Daoy (cell line): ENCODE data around the gene HDGF. TPM values are rescaled to one million over a fixed set of nuclear protein-coding genes. Genes with fewer than 3 reads are reported as not detected.
A peak's percentile ranks its signal among the peaks of the same experiment; 100 is the strongest.

Experiments
- DNase-seq: peaks from one replicate; pipeline ENCODE4 v3.0.0-alpha.2; 2015; ENCODE audit warnings: low read depth
- total RNA-seq: library from RNA; depleted of rRNA; stranded (reverse); fragments of >200 nt; shearing (Covaris generic); gene quantifications from 2 replicates; pipeline ENCODE4 v1.2.3, GENCODE V29; 2014

The HDGF gene
- total RNA-seq, 1 experiment from 2014 or later = 537 TPM

DNA sequence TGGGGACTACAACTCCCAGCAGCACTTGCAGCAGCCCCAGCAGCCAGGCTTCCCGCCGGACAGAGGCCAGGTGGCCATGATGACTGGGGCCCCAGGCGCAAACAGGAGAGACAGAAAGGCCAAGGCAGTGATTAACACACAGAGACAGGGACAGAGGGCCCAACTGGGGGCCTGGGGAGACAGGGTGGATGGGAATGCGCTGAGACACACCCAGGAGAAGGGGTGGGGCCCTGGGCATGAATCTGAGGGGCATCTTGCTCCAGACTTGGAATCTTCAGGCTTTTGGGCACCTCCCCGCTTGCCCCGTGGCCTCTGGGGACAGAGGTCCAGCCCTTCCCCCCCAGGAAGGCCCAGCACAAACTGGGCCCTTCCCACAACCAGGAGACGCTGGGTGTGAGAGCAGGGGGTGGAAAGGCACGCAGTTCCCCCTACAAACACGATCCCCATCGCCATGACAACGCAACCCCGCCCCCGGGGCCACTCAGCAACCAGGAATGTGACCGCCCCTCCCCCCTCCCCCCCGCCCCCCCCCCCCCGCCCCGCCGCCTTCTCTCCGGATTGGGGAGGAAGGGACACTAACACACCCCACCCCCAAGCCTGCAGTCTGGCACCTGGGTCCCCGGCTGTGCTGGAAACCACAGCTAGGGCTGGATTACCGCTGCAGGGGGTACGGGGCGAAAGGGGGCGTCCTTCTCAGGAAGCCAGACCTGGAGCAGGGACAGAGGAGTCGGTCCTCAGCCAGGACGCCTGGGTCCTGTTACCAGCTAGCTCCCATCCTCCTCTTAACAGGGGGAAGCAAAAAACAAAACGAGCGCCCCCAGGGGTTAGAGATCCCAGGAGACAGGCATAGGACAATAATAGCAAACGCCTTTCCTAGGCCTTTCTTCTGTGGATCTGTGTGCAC is 4.5 kb downstream of the HDGF start:
- peak; percentile 94 for DNase-seq

DNA sequence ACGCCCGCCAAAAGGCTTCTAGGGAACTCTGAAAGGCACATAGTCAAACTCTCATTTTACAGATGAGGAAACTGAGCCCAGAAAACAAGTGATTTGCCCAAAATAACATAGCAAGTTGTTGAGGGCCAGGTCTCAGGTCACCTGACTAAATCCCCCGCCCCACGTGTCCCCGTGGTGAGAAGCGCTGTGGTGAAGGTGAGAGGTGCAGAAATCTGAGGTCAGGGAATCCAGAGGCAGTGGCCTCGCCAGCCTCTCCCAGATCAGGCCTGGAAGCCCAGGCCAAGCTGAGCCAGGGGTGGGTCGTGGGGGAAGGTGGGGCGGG is 5.1 kb downstream of the HDGF start:
- DNase-seq = no peak

DNA sequence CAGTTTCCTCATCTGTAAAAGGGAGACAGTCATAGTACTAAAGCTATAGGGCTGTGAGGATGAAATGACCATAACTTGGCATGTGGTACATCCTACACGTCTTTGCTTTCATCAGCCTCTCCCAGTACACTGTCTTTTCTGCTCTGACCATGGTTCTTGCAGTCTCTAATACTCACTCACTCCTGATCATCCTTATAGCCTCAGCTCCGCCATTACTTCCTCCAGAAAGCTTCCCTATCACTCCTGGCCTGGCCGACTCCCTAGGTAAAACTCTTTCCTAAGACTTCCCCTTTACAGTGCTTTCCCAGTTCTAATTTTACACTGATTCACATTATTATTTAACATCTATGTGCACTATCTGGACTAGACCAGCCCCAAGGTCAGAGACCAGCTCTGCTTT is 5.6 kb downstream of the HDGF start:
- no peak for DNase-seq

DNA sequence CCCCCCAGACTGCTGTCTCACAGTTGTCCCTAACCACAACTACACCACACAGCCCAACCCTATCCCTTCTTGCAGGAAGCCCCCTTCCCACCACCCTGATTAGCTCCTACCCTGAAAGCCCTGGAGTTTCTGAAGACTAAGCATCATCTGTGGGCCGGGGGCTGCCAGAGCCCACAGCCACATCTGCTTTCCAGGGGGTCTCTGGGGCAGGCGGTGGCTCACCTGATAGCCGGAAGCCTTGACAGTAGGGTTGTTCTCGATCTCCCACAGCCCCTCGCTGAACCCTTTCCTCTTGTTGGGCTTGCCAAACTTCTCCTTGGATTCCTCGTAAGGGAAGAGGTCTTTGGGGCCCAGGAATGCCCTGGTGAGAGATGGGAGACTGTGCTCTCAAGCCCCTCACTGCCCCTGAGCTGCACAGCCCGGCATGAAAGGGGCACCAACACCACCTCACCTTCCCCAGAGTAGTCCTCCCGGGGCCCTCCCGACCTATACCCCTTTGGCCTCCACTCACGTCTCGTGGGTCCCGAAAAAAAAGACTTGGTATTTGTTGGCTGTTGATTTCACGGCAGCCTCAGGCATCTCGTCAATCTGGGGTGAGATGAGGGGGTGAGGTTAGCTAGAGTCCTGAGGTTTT is 6.6 kb downstream of the HDGF start:
- no peak for DNase-seq

DNA sequence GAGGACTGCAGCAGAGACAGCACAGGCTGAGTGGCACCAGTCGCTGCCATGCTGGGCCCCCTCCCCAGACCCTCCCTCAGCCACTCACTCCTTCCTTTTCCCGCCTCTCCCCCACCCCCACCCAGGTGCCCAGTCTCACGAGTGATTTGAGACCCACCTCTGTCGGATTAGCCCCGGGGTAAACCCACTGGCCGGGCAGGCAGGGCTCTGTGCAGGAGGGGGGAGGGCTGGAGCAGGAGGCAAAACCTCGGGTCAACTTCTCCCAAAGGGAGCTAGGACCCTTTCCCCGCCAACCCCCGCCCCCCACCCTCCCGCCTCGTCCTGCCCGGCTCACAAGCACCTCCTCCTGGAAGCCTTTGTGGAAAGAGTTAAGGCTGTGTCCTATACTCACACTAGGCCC is 7.1 kb downstream of the HDGF start:
- no peak for DNase-seq

DNA sequence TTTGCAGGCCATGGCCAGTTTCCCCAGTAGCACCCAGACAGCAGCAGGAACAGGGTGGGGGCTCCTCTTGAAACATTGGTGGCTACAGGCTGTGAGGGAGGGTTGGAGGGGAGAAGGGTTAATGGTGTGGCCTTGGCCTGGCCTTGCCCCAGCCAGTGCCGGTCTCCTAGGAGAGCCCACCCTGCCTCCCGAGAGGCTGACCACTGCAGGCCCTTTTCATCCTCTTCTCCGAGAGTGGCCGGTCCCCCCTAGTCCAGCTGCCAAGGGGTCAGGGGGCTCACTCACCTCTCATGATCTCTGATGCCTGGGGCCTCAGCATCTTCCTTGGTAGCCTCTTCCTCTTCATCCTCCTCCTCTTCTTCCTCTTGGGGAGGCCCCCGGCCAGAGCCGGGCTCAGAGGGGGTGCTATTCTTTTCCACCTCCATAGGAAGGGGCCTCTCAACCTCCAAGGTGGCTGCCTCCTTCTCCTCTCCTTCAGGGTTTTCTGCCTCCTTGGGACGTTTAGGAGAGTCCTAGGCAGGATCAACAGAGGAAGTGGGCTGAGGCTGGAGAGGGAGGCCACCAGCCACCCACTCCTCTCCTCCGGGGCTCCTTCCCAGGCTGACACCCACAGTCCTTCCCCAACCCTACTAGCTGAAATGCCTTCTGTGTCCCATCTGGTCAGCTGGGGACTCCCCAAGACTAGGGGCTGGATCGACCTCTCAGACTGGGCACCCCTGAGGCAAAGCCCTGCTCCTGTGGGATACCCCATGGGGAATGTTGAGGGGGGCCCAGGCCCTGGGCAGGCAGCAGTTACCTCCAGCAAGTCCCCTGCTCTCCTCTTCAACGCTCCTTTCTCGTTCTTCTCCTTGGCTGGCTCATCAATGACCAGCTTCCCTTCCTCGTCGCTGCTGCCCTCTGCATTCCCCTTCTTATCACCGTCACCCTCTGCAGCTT is 7.8 kb downstream of the HDGF start:
- no peak for DNase-seq

DNA sequence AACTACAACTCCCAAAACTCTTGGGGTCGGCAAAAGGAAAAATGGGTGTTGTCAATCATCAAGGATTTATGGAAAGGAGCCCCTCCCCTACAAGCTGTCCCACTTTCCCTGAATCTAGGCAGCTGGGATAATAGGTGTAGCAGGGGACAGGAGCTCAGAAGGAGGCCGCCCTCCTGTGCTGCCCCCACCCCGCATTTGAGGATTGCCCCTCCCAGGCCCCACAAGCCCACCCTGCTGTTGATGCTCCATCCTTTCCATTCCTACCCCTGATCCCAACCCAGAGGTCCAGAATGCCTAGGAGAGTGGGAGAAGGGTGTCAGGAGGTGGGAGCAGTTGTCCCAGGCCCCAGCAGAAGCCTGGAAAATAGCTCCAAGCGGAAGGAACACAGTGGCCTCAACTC is 8.7 kb downstream of the HDGF start:
- no peak for DNase-seq

DNA sequence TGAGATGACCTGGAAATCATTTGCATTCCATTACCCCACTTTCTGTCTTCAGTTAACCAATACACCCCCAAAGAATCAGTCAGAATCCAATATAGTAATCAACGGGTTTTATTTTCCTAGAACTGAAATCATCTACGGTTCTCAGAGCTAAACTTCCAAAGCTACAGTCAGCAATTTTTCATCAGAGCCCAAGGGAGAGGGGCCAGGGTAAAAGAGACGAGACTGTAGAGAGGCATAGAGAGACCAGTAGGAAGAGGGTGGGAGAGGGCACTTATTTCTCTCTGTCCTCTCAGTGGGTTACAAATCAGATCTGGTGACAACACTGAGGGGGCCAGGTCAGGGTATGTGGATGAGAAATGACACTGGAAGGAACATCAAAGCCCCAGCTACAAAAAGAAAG is 9.5 kb downstream of the HDGF start:
- no peak for DNase-seq

DNA sequence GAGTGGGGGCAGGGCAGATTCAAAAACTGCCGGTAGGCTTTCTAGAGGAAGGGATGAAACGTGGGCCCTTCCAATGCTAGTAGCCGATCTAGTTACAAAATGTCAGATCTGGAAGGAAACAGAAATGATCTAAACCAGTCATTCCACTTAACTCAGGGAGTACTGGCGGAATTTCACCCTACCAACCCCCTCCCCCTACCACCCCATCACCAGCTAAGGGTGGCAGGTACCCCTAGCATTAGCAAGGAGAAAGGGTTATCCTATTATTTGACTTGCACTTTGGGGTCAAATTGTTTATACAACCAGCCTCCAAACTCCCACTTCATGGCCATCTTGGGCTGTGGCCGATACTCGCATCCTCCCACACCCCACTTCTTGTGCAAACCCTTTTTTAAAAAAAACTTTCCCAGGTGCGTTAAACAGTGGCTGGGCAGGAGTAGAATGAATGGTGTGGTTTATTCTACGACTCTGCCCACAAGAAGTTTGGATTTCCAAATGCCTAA is 9.9 kb downstream of the HDGF start:
- no peak for DNase-seq

DNA sequence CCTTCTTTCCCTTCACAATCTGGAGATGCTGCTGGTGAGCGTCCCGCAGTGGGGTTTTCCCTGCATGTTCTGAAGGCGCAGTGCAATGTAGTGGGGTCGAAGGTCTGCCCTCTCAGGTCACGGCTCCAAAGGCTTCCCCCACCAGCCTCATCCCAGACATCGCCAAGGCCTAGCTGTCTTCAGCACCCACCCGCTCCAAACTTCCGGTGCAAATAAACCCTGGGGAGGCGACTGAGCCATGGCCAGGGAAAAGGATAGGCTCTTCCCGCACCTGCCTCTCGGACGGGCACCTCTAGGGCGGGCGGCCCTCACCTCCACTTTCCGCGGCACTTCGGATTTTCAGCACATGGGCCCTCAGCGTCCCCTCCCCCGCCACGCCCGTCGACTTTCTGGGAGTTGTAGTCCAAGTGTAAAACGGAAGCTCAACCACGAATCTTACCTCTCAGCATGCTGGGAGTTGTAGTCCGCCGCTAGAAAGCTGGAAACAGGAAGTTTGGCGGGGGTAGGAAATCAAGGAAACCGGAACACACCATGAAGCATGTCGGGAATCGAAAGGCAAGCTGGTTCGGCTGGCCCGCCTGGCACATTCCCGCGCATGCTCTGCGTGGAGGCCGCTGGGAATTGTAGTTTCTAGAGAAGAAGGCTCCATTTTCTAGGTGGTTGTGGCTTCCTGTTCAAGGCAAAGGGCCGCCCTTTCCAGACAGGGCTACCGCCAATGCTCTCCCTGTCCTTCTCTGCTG is 10.6 kb downstream of the HDGF start, which contains the start of gene MRPL24:
TSS of gene MRPL24 (minus strand) at position 348 of the 740 bp plus-strand sequence. CDS start 2,384 bp downstream, outside the sequence.
- DNase-seq = peak; percentile 99

DNA sequence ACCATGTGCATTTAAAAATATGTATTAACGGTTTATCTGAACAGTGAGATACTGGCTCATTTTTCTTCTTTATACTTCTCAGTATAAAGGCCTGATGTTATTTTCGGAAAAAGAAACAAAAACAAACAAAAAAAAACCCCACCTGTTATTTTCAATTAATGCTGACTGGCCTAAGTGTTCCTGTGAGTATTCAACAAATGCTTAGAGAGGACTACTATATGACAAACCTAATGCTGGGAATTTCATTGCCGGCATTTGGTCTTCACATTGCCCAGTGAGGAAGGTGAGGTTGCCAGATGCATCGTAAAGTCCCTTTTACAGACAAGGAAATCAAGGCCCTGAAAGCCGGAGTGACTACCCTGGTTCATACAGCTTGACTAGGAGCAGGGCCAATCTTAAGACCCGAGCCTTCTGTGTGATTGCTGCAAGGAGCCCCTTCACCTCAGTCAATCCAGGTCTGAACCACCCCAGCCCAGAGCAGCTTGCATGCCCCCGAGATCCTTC is 11.2 kb downstream of the HDGF start:
- DNase-seq = no peak

DNA sequence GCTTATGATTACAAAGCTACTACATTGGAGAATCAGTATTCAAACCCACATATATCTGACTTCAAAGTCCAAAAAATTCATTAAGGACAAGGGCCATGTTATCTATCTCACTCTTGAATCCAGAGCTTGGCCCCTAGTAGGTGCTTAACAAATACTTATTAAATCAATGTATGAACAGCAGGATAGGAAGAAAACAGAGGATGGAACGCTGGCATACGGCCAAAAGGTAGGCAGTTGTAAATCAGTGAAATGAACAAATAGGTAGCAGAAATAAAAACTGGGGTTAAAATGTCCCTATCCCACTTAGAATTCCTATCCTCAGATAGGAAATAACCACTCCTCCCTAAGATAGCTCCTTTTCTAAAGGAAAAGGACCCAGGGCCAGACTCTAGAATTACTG is 12.6 kb downstream of the HDGF start:
- DNase-seq = no peak

DNA sequence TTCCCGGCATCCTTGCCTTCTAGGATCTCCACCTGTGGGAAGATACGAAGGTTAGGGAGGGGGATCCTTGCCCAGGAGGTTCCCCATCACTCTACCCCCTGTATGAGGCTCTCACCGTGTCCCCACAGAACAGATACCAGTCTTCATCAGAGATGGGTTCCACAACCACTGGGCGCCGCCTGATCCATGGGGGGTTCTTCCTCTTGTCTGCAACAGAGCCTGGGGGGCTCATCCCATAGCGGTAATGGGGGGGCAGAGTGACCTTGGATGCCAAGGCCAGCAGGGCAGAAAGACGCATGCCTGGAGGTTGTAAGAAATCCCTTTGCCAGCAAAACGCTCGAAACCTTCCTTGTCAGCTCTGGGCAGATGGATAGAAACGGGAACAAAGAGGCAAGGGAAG is 13.1 kb downstream of the HDGF start:
- no peak for DNase-seq

DNA sequence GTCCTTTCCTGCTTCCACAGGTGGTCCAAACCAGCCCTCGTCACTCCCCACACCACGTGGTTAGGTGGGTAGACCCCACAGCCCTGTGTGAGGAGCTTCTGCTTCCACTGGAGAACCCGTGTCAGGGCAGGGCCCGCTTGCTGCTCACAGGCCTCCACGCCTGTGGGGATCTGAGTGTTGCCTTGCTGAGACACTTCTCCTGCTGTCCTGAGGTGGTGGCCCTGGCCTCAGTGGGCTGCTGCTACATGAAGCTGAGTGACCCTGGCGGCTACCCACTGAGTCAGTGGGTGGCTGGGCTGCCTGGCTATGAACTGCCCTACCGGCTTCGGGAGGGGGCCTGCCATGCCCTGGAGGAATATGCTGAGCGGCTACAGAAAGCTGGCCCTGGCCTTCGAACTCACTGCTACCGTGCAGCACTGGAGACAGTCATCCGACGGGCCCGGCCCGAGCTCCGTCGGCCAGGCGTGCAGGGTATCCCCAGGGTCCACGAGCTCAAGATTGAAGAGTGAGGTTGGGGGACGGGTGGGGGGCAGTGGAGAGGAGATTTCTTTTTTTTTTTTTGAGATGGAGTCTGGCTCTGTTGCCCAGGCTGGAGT is 17.4 kb downstream of the HDGF start:
- no peak for DNase-seq

DNA sequence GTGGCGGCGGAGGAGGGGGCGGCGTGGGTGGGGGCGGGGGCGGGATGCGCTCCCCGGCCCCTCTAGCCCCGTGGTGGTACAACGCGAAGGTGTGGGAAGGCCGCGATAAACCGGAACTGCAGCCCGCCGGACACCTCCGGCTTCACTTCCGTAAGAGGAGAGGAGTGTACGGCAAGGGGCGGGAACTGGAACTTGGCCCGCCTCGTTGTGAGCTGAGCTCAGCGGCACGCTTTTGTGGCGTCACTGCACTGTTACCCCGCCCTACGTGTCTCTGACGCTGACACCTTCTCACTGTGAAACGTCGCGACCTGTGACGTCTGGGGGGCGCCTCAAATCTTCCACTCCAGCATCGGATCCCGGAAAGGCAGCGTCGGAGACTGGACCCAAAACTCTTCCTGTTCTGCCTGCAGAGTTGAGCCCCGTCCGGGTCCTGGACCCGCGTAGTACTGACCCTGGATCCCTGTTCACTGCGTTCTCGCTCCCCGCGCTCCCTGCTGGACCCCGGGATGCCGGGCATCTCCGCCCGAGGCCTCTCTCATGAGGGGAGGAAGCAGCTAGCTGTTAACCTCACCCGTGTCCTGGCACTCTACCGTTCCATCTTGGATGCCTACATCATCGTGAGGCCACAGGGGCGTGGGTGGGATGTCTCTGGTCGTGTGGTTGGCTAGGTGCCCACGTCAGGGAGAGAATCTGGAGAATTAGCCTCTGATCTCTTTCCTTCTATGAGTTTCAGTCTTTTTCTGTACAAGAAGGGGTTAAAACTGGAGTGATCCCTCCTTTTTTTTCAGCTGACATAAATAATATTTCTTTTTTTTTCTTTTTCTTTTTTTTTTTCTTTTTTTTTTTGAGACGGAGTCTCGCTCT is 22.6 kb downstream of the HDGF start, which contains the start of gene ISG20L2:
TSS of gene ISG20L2 (minus strand) at position 168 of the 864 bp plus-strand sequence. CDS start 1,114 bp downstream, outside the sequence.
- peak; percentile 98 for DNase-seq

DNA sequence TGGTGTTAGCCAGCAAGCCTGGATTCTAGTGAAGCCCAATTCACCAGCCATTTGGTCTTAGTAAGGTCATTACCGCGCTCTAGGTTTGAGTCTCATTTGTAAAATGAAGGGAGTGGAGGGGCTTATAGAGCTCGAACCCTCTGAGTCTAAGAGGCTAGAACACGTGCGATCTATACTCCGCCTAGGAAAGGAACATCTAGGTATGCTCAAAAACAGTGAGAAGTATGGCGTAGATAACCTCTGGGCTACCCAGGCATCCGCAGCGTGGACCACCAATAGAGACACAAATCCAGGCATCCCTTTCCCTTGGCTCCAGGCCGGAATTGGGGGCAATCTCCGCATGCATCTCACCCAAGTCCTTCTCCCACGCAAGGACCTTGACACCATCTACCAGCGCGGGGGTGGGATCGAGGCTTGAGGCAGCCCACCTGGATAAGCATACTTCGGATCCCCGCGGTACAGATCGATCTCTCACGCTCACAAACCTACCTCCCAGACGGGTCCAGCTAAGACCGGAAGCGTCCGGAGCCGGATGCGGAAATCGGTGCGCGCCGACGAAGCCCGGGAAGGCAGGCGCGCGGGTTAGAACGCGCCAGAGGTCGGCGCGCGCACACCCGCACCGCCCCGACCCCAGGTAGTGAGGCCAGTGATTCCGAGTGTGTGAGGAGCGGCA is 23.4 kb downstream of the HDGF start, which contains the start of gene METTL25B:
TSS of gene METTL25B (plus strand) at position 544 of the 673 bp plus-strand sequence. CDS start 636 bp downstream, outside the sequence.
- DNase-seq = peak; percentile 90

DNA sequence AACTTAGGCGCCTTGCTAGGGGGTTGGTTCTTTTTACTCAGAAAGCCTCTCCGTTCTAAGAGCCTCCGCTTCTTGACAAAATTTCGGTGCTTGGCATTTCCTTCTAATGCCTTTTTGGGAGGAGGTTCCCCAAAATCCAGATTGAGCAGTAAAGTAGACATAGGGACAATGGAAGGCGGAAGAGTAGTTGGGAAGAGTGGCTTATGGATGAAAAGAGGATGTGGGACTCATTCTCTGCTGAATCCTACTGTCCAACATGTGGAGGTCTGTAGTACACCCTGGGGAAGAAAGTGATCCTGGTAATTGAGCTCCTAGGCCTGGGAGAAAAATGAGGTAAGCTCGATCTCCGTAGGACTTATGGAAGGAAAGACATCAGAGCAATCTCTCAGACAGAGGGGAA is 24.0 kb downstream of the HDGF start:
- DNase-seq = no peak

DNA sequence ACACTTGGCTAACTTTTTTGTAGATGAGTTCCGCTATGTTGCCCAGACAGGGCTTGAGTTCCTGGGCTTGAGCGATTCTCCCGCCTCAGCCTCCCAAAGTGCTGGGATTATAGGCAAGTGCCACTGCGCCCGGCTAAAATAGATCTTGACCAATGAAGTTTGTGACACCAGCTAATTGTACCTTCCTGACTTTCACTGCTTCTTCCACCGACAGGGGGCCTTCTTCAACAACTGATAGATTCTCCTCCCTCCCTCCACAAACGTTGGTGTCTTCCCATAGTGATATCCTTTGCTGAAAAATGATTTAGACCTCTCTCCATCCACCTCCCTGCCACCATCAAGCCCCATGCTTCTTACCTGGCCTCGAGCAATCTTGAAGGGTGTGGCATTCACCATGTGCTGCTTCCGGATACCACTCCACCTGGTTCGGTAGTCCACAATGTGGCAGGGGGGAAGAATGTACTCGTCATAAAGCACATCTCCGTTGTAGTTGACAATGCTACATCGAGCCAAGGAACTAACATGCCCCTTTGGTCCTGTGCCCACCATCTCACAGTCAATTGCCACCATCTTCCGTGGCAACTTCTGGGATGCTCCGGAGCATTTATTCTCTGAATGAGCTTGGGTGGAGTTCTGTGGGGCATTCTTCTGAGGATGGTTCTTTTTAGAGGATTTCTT is 24.8 kb downstream of the HDGF start:
- DNase-seq = peak; percentile 74
